ENCODE measurements around the gene CELF2.

GRCh38 chr10:10968257-10968588, 49.4 kb upstream of the CELF2 start:
- no peak for TF ChIP-seq CTCF (IDR thresholded peaks at IDR 0.05)
- no peak for TF ChIP-seq EZH2 (IDR thresholded peaks at IDR 0.05)
- TF ChIP-seq EZH2phosphoT487 (IDR thresholded peaks at IDR 0.05), result no peak
